Suprapubic skin (tissue), 4 donors: Measurements from ENCODE around the gene NABP2. TPM values are rescaled to one million over a fixed set of nuclear protein-coding genes. Genes with fewer than 3 reads are reported as not detected.

Experiments
- DNase-seq, 2 donors: peaks; one replicate each; pipeline ENCODE4 v3.0.0-alpha.2; 2019; ENCODE audit warnings: low spot score in 2 of 2
- H3K27ac ChIP-seq: fragments of 200-600 bp; sonication (generic); one replicate; pipeline ENCODE4 v1.5.1; 2019
- H3K27me3 ChIP-seq: fragments of 200-600 bp; sonication (generic); one replicate; pipeline ENCODE4 v1.5.1; 2019
- H3K36me3 ChIP-seq: fragments of 200-600 bp; sonication (generic); one replicate; pipeline ENCODE4 v1.5.1; 2019
- H3K4me1 ChIP-seq: fragments of 200-600 bp; sonication (generic); one replicate; pipeline ENCODE4 v1.5.1; 2019
- H3K4me3 ChIP-seq: fragments of 200-600 bp; sonication (generic); one replicate; pipeline ENCODE4 v1.5.1; 2019; ENCODE audit warnings: mild to moderate bottlenecking
- H3K9me3 ChIP-seq: fragments of 200-600 bp; sonication (generic); one replicate; pipeline ENCODE4 v1.5.1; 2019
- EP300 ChIP-seq: sonication (generic); formaldehyde crosslinking; IDR thresholded peaks from one replicate; pipeline ENCODE4 v1.6.1; 2017; ENCODE audit warnings: antibody characterized with exemption
- POLR2A ChIP-seq, 2 donors: fragments of 450-650 bp; IDR thresholded peaks; one replicate each; pipeline ENCODE4 v1.6.1; 2017; ENCODE audit warnings: antibody characterized with exemption in 2 of 2, mild to moderate bottlenecking in 2 of 2, moderate library complexity in 2 of 2
- POLR2AphosphoS5 ChIP-seq, 3 donors: sonication (generic); formaldehyde crosslinking; IDR thresholded peaks; one replicate each; pipeline ENCODE4 v1.6.1; 2017; ENCODE audit warnings: antibody characterized with exemption in 3 of 3
- WGBS: methylation state at CpG from one replicate; pipeline ENCODE4 v1.1.5; 2018; 5-methylcytosine and 5-hydroxymethylcytosine counted together
- total RNA-seq, 4 donors: library from RNA; depleted of rRNA; stranded (reverse); fragments of >200 nt; gene quantifications; one replicate each; pipeline ENCODE4 v1.1.0, GENCODE V29; 2016
- TF ChIP-seq, protein P1 (sequence below), 2 donors: fragments of 200-600 bp in 1 of 2; fragments of 450-650 bp in 1 of 2; sonication (generic) in 1 of 2; IDR thresholded peaks; one replicate each; pipeline ENCODE4 v1.5.1; 2016 to 2019; ENCODE audit warnings: antibody characterized with exemption in 2 of 2, mild to moderate bottlenecking in 1 of 2, moderate library complexity in 1 of 2

Gene NABP2
- total RNA-seq, 4 donors from 2014 or later, result 13.3 to 23.7 (median 20.1) TPM

DNA sequence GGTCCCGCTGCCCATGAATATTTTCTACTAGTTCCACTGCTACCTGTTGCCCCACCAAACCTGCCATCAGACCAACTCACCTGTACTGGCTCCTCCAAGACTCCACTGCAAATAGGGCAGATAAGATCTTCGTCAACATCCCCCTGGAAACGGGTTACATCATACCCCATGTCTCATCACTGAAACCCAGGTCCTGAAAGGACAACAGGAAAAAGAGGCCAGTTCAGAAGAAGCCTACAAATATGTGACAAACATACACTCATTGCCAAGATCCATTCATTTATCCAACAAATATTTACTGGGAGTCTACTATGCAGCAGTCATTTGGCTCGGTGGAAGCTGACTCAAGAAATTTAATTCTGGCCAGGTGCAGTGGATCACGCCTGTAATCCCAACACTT is 10.3 kb upstream of the NABP2 start:
- no peaks in the 10 kb centered on the region for H3K4me1 ChIP-seq
- H3K9me3 ChIP-seq, result no peaks in the 10 kb centered on the region
- peaks cover 70% of the 10 kb centered on the region for H3K36me3 ChIP-seq
- no peak for DNase-seq
- no peak overlapping the region for H3K4me3 ChIP-seq
- no peaks in the 10 kb centered on the region for H3K27me3 ChIP-seq
- no peak for TF ChIP-seq EP300
- TF ChIP-seq POLR2A (IDR thresholded peaks at IDR 0.05), result no peak
- TF ChIP-seq POLR2AphosphoS5 (IDR thresholded peaks at IDR 0.05), result no peak
- TF ChIP-seq, protein P1, sequence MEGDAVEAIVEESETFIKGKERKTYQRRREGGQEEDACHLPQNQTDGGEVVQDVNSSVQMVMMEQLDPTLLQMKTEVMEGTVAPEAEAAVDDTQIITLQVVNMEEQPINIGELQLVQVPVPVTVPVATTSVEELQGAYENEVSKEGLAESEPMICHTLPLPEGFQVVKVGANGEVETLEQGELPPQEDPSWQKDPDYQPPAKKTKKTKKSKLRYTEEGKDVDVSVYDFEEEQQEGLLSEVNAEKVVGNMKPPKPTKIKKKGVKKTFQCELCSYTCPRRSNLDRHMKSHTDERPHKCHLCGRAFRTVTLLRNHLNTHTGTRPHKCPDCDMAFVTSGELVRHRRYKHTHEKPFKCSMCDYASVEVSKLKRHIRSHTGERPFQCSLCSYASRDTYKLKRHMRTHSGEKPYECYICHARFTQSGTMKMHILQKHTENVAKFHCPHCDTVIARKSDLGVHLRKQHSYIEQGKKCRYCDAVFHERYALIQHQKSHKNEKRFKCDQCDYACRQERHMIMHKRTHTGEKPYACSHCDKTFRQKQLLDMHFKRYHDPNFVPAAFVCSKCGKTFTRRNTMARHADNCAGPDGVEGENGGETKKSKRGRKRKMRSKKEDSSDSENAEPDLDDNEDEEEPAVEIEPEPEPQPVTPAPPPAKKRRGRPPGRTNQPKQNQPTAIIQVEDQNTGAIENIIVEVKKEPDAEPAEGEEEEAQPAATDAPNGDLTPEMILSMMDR (IDR thresholded peaks at IDR 0.05), result no peak
- 95% methylated on average over 5 of the region's 5 CpGs for WGBS
- H3K27ac ChIP-seq, result no peak overlapping the region

DNA sequence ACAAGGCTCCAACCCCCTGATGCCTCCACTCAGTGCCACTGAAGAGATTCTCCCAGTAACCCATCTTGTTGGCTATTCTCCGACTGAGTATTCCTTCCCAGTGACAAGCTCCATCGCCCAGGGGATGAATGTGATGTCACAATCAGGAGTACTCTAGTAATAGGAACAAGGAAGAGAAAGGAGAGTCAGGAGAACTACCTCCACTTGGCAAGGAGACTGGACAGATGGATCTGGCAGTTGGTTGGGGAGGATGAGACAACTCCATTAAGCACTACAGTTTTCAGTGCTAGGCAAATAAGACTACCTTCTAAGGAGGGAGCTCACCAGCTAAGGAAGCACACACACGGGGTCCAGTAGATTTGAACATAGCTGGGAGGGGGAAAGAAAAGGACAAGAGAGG is 7.7 kb upstream of the NABP2 start:
- Histone ChIP-seq H3K27ac (no peak overlapping the region), H3K4me3 (no peak overlapping the region), H3K36me3 (peaks cover 45% of the 10 kb centered on the region), H3K9me3 (no peaks in the 10 kb centered on the region), H3K27me3 (no peaks in the 10 kb centered on the region), H3K4me1 (peaks cover 18% of the 10 kb centered on the region)
- no peak for DNase-seq
- 92% methylated on average over 3 of the region's 3 CpGs for WGBS
- TF ChIP-seq POLR2AphosphoS5 (IDR thresholded peaks at IDR 0.05), result no peak
- no peak for TF ChIP-seq EP300
- TF ChIP-seq, protein P1 (IDR thresholded peaks at IDR 0.05), result no peak
- no peak for TF ChIP-seq POLR2A (IDR thresholded peaks at IDR 0.05)

DNA sequence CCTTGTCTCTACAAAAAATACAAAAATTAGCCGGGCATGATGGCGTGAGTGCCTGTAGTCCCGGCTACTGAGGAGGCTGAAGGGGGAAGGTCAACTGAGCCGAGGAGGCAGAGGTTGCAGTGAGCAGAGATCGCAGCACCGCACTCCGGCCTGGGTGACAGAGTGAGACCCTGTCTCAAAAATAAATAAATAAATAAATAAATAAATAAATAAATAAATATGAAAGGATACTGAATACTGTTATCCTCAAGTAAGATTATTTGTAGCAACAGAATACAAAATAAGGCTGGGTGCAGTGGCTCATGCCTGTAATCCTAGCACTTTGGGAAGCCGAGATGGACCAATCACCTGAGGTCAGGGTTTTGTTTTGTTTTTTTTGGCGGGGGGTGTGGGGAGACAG is 4.3 kb upstream of the NABP2 start:
- WGBS, result 95% methylated on average over 9 of the region's 9 CpGs
- Histone ChIP-seq H3K4me3 (peak overlapping the region; percentile 85), H3K9me3 (no peaks in the 10 kb centered on the region), H3K27ac (no peak overlapping the region), H3K4me1 (peaks cover 38% of the 10 kb centered on the region), H3K36me3 (peaks cover 11% of the 10 kb centered on the region), H3K27me3 (no peaks in the 10 kb centered on the region)
- no peak for DNase-seq
- TF ChIP-seq, protein P1 (IDR thresholded peaks at IDR 0.05), result no peak
- TF ChIP-seq EP300, result no peak
- no peak for TF ChIP-seq POLR2A (IDR thresholded peaks at IDR 0.05)
- no peak for TF ChIP-seq POLR2AphosphoS5 (IDR thresholded peaks at IDR 0.05)

DNA sequence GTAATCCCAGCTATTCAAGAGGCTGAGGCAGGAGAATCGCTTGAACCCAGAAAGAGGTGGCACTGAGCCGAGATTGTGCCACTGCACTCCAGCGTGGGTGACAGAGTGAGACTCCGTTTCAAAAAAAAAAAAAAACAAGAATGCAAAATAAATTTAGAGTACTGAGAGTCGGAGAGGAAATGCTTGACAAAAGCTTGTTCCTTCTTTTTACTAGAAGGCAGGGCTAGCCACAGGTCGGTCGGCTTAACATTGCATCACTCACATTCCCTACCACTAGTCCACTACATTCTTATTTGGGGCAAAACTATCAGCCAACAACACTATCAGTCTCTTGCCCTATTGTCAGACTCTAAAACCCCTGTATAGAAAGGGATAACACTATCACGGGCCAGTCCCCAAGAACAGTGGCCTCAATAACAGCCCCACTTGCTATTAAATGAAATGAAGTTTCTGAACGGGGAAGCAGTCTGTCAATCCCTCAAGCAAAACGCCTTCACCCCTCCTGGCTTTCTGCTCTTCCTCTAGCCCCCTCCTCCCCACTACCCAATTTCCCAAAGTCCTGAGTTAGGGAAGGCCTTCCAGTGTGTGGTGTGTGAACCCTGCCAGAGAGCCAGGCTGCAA is 3.4 kb upstream of the NABP2 start:
- peaks cover 42% of the 10 kb centered on the region for H3K4me1 ChIP-seq
- no peak for DNase-seq
- H3K27me3 ChIP-seq, result no peaks in the 10 kb centered on the region
- no peaks in the 10 kb centered on the region for H3K9me3 ChIP-seq
- TF ChIP-seq EP300 (no peak), POLR2AphosphoS5 (IDR thresholded peaks at IDR 0.05) (no peak), POLR2A (IDR thresholded peaks at IDR 0.05) (no peak)
- TF ChIP-seq, protein P1 (IDR thresholded peaks at IDR 0.05), result no peak
- peaks cover 5% of the 10 kb centered on the region for H3K36me3 ChIP-seq
- WGBS, result 4% methylated on average over 10 of the region's 10 CpGs
- peak overlapping the region; percentile 97 for H3K27ac ChIP-seq
- H3K4me3 ChIP-seq, result peak overlapping the region; percentile 85

DNA sequence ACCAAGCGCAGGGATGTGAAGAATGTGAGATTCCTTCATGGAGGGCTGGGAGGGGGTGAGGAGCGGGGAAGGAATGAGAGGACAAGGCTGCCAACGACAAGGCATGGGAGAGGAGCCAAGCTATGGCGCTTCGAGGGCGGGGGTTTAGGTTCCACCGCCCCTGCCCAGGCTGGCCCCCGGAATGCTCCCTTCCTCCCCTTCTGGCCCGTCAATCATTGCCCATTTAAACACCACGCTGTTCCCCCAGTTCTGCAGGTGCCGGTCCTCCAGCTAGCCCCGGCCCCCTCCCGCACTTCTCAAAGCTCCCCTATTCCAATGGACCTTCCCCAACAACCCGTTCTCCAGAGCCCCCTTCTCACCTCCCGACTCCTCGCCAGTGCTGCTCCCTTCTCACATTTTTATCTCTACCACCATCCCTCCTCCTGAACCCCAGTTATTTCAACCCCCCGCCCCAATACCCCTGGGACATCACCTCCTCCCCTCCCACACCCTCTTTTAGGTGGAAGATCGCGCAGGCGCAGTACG is 2.8 kb upstream of the NABP2 start:
- peak overlapping the region; percentile 97 for H3K27ac ChIP-seq
- under 1% methylated on average over 21 of the region's 21 CpGs for WGBS
- peaks cover 42% of the 10 kb centered on the region for H3K4me1 ChIP-seq
- peaks cover 4% of the 10 kb centered on the region for H3K36me3 ChIP-seq
- TF ChIP-seq EP300 (no peak), POLR2AphosphoS5 (IDR thresholded peaks at IDR 0.05) (no peak), POLR2A (IDR thresholded peaks at IDR 0.05) (no peak)
- TF ChIP-seq, protein P1 (IDR thresholded peaks at IDR 0.05), result no peak
- no peaks in the 10 kb centered on the region for H3K27me3 ChIP-seq
- peak overlapping the region; percentile 85 for H3K4me3 ChIP-seq
- DNase-seq, result peak in 1 of 2 donors; percentile 86
- no peaks in the 10 kb centered on the region for H3K9me3 ChIP-seq
